ENCODE results near the gene ZNF133.

DNA sequence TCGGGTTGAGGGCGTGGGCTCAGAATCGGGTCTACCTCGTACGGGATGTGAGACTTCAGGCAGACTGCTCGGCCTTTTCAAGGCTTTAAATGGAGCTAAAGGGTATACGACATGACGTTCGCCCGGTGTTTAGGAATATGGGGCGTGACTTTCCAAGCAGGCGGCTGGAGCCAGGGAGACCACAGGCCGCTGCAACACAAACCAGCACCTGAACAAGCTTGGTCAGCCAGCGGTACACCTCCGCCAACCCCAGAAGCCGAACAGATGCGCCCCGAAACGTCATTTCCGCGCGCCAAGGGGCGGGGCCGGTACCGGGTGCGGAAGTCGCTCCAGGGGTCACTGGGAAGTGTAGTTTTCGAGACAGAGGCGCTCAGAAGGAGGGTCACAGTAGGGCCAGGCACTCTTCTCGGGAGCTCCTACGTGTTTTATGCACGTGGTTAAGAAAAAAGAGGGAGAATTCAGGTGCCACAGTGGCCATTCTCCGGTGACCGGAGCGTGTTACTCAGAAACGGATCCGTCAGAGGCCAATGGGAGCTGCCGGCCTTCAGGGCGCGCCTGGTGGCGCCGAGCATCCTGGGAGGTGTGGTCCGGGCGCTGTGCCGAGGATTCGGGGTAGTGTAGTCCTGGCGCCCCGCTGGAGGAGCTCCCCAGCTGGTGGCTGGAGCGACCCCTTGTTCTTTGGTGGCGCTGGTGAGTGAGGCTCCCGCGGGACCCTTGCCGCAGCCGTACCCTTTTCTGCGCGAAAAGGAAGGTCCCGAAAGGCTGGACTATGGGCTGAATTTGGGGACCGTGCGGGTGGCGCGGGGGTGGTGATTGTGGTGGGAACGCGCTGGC lies at the start of gene ZNF133:
- TF ChIP-seq, protein P1, sequence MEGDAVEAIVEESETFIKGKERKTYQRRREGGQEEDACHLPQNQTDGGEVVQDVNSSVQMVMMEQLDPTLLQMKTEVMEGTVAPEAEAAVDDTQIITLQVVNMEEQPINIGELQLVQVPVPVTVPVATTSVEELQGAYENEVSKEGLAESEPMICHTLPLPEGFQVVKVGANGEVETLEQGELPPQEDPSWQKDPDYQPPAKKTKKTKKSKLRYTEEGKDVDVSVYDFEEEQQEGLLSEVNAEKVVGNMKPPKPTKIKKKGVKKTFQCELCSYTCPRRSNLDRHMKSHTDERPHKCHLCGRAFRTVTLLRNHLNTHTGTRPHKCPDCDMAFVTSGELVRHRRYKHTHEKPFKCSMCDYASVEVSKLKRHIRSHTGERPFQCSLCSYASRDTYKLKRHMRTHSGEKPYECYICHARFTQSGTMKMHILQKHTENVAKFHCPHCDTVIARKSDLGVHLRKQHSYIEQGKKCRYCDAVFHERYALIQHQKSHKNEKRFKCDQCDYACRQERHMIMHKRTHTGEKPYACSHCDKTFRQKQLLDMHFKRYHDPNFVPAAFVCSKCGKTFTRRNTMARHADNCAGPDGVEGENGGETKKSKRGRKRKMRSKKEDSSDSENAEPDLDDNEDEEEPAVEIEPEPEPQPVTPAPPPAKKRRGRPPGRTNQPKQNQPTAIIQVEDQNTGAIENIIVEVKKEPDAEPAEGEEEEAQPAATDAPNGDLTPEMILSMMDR (IDR thresholded peaks at IDR 0.05) = no peak
- TF ChIP-seq POLR2A (IDR thresholded peaks at IDR 0.05) = peak in 1 of 2 donors; percentile 31
